ENCODE results near the gene CAST. TPM values are rescaled to one million over a fixed set of nuclear protein-coding genes. Genes with fewer than 3 reads are reported as not detected.

Gene CAST
- total and polyA plus RNA-seq, 12 donors: 54.3 to 329 (median 172) TPM

GRCh38 chr5:96772111-96772510 lies 109.9 kb downstream of the CAST start:
- H3K4me3 ChIP-seq: no peak overlapping the region
- no peaks in the 10 kb centered on the region for H3K27me3 ChIP-seq
- WGBS, 4 donors: 92 to 100% (median 93%) methylated on average over 1 of the region's 1 CpG
- no peaks in the 10 kb centered on the region for H3K9me3 ChIP-seq (replicated peaks in 1 of 3)
- peaks cover 0 to 60% of the 10 kb centered on the region in 2 donors for H3K36me3 ChIP-seq (replicated peaks in 1 of 2)
- TF ChIP-seq CTCF (IDR thresholded peaks at IDR 0.05): no peak
- no peak for TF ChIP-seq POLR2A (IDR thresholded peaks at IDR 0.05)
- peaks cover 0 to 7% of the 10 kb centered on the region in 2 donors for H3K4me1 ChIP-seq (replicated peaks in 1 of 2)
- H3K27ac ChIP-seq: no peak overlapping the region
- no peak for DNase-seq
- intact Hi-C loops (cut with DNase I): no loop called here

GRCh38 chr5:96772542-96772941 lies 110.4 kb downstream of the CAST start:
- Histone ChIP-seq H3K27ac (no peak overlapping the region), H3K36me3 (replicated peaks in 1 of 2) (peaks cover 0 to 56% of the 10 kb centered on the region in 2 donors), H3K4me1 (replicated peaks in 1 of 2) (peaks cover 0 to 7% of the 10 kb centered on the region in 2 donors), H3K4me3 (no peak overlapping the region), H3K27me3 (no peaks in the 10 kb centered on the region), H3K9me3 (replicated peaks in 1 of 3) (no peaks in the 10 kb centered on the region)
- TF ChIP-seq CTCF (IDR thresholded peaks at IDR 0.05): no peak
- TF ChIP-seq POLR2A (IDR thresholded peaks at IDR 0.05): no peak
- no peak for DNase-seq
- intact Hi-C loops (cut with DNase I): no loop called here

GRCh38 chr5:96775050-96775449 lies 112.9 kb downstream of the CAST start:
- WGBS, 4 donors: 81 to 92% (median 91%) methylated on average over 2 of the region's 2 CpGs
- no peak for TF ChIP-seq POLR2A (IDR thresholded peaks at IDR 0.05)
- no peak for TF ChIP-seq CTCF (IDR thresholded peaks at IDR 0.05)
- intact Hi-C loops (cut with DNase I): no loop called here
- no peak overlapping the region for H3K27ac ChIP-seq
- H3K9me3 ChIP-seq (replicated peaks in 1 of 3): no peaks in the 10 kb centered on the region
- H3K4me3 ChIP-seq: no peak overlapping the region
- peaks cover 0 to 46% of the 10 kb centered on the region in 2 donors for H3K36me3 ChIP-seq (replicated peaks in 1 of 2)
- no peak for DNase-seq
- peaks cover 0 to 11% of the 10 kb centered on the region in 2 donors for H3K4me1 ChIP-seq (replicated peaks in 1 of 2)
- no peaks in the 10 kb centered on the region for H3K27me3 ChIP-seq

GRCh38 chr5:96775689-96776088 lies 113.5 kb downstream of the CAST start:
- intact Hi-C loops (cut with DNase I): no loop called here
- Histone ChIP-seq H3K27me3 (no peaks in the 10 kb centered on the region), H3K36me3 (replicated peaks in 1 of 2) (peaks cover 0 to 40% of the 10 kb centered on the region in 2 donors), H3K4me3 (no peak overlapping the region), H3K4me1 (replicated peaks in 1 of 2) (peaks cover 5 to 17% of the 10 kb centered on the region in 2 donors), H3K9me3 (replicated peaks in 1 of 3) (no peaks in the 10 kb centered on the region), H3K27ac (no peak overlapping the region)
- no peak for TF ChIP-seq CTCF (IDR thresholded peaks at IDR 0.05)
- TF ChIP-seq POLR2A (IDR thresholded peaks at IDR 0.05): no peak
- no peak for DNase-seq
- 94 to 99% (median 98%) methylated on average over 9 to 11 of the region's 11 CpGs for WGBS, 4 donors

Measured in adrenal gland (tissue), 12 donors.